HS-27A (cell line): ENCODE results near the gene FXYD4.

Experiments
- DNase-seq: peaks from one replicate; pipeline ENCODE4 v3.0.0-alpha.2; 2012; ENCODE audit warnings: low read depth, missing footprints

FXYD4 gene

GRCh38 chr10:43396061-43396927, 24.9 kb downstream of the FXYD4 start:
- no peak for DNase-seq

GRCh38 chr10:43396928-43397624, 25.6 kb downstream of the FXYD4 start:
- DNase-seq = no peak

GRCh38 chr10:43398939-43399319, 27.5 kb downstream of the FXYD4 start:
- DNase-seq = no peak

- DNase-seq = no peak
Observed at GRCh38 chr10:43399320-43400310, 28.2 kb downstream of the FXYD4 start.

GRCh38 chr10:43401627-43402026, 30.2 kb downstream of the FXYD4 start:
- no peak for DNase-seq

- no peak for DNase-seq
Observed at GRCh38 chr10:43402176-43402575, 30.7 kb downstream of the FXYD4 start.

GRCh38 chr10:43402880-43403452, 31.5 kb downstream of the FXYD4 start:
- DNase-seq = no peak

GRCh38 chr10:43403911-43404703, 32.7 kb downstream of the FXYD4 start:
- no peak for DNase-seq

- no peak for DNase-seq
Observed at GRCh38 chr10:43404704-43405084, 33.3 kb downstream of the FXYD4 start.

- DNase-seq = no peak
Observed at GRCh38 chr10:43407148-43407575, 35.7 kb downstream of the FXYD4 start.

GRCh38 chr10:43407576-43408330, 36.3 kb downstream of the FXYD4 start:
- DNase-seq = no peak

GRCh38 chr10:43408331-43408709, 36.9 kb downstream of the FXYD4 start:
- no peak for DNase-seq

GRCh38 chr10:43408710-43409384, 37.4 kb downstream of the FXYD4 start, which contains the start of gene HNRNPF:
HNRNPF (minus strand) TSS chr10:43409186; CDS start chr10:43387884, 21,302 bp downstream.
- peak; percentile 64 for DNase-seq

GRCh38 chr10:43409385-43410109, 38.1 kb downstream of the FXYD4 start:
- DNase-seq = no peak

- DNase-seq = no peak
Observed at GRCh38 chr10:43410345-43410744, 38.9 kb downstream of the FXYD4 start.

GRCh38 chr10:43411536-43411935, 40.1 kb downstream of the FXYD4 start:
- no peak for DNase-seq

- no peak for DNase-seq
Observed at GRCh38 chr10:43415544-43415943, 44.1 kb downstream of the FXYD4 start.

GRCh38 chr10:43417950-43418768, 46.7 kb downstream of the FXYD4 start:
- no peak for DNase-seq
